Epithelial cell of proximal tubule (primary cell): ENCODE data around the gene ABLIM2. TPM values are rescaled to one million over a fixed set of nuclear protein-coding genes. Genes with fewer than 3 reads are reported as not detected.

Experiments
- DNase-seq: peaks from one replicate; pipeline ENCODE4 v3.0.0-alpha.2; 2011; ENCODE audit warnings: low read depth
- H3K4me3 ChIP-seq: 2 replicates; pipeline ENCODE4 v1.5.1; 2011; ENCODE audit warnings: low read depth, mild to moderate bottlenecking, low read length
- CTCF ChIP-seq: conservative IDR thresholded peaks from 2 replicates; pipeline ENCODE4 v1.5.1; 2012; ENCODE audit warnings: low read depth, mild to moderate bottlenecking, low read length
- total RNA-seq: library from RNA; depleted of rRNA; stranded (reverse); fragments of >200 nt; gene quantifications from 2 replicates; pipeline ENCODE4 v1.2.3, GENCODE V29; 2015

The ABLIM2 gene
- total RNA-seq, 1 donor from 2014 or later = 1.0 TPM

GRCh38 chr4:7984286-7984925 lies 174.2 kb downstream of the ABLIM2 start:
- TF ChIP-seq CTCF = no peak
- no peak overlapping the region for H3K4me3 ChIP-seq
- no peak for DNase-seq

- no peak overlapping the region for H3K4me3 ChIP-seq
- TF ChIP-seq CTCF = no peak
- DNase-seq = no peak
These were observed 175.3 kb downstream of the ABLIM2 start for GRCh38 chr4:7983296-7983695.

DNA sequence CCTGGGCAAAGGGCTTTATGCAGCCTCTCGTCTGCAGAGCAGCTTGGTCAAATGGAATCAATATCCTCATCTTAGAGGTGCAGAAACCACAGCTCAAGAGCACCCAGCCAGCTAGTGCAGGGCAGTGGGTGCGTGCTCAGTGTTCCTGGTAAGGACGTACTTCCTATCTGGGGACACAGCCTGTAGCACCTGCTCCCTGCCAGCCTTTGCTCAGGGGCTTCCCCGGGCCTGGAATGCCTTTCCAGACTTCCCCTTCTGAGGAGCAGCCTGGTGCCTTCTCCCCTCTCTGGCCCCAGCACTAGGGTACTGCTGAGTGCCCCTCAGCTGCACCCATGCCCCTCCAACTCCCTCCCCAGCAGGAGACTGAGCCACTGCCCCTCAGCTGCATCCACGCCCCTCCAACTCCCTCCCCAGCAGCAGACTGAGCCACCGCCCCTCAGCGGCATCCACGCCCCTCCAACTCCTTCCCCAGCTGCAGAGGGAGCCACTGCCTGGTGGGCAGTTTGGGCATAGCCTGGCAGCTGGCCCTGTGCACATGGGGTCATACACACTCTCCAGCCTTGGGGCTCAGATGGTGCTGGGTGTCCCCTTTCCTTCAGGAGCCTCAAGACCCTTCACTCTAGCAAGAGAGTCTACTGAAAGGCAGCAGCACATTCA lies 176.7 kb downstream of the ABLIM2 start:
- no peak for TF ChIP-seq CTCF
- DNase-seq = no peak
- H3K4me3 ChIP-seq = no peak overlapping the region

DNA sequence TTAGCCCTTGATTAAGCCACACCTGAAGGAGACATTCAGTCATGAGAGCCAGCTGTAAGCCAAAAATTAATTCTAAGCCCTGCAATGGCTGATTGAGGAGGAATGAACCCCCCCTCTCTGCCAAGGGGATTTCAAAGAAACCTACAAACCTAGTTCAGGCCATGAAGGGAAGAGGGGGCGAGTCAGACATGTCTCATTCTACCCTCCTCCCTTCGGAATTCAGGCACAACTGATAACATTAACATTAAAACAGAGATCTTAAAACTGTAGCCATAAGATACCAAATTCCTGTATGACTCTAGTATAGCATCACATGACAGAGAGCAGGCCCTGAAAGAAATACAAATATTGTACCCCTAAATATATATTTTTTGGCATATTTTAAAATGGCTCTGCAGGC lies 178.6 kb downstream of the ABLIM2 start:
- no peak for DNase-seq
- no peak for TF ChIP-seq CTCF

DNA sequence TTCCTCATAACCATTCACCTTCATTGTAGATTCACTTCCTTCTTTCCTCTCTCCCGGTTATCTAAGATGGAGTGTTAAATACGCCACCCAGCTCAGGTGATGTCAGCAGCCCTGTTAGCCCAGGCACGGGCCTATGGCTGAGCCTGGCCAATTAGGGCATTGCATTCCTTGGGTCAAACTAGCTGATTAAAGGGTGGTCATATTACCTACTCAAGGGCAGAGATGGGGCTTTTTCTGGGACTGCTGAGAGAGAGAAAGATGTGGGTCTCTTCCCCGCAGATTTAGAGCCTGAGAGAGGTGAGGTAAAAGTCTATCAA lies 179.0 kb downstream of the ABLIM2 start:
- TF ChIP-seq CTCF = no peak
- no peak for DNase-seq
- H3K4me3 ChIP-seq = no peak overlapping the region

More for the DNA sequence above, 178.6 kb downstream of the ABLIM2 start:
- no peak overlapping the region for H3K4me3 ChIP-seq

- TF ChIP-seq CTCF = no peak
- DNase-seq = no peak
- no peak overlapping the region for H3K4me3 ChIP-seq
These were observed 179.5 kb downstream of the ABLIM2 start for GRCh38 chr4:7978907-7979651.
